DMS79 treated with DMSO at 0.1 percent for 48 hours (cell line): ENCODE data around the gene MYO18B.

Source experiments
- DNase-seq: peaks from one replicate; lab custom pipeline; 2025; lab: John Stamatoyannopoulos, UW

MYO18B gene

GRCh38 chr22:25748704-25749103, 6.7 kb downstream of the MYO18B start:
- DNase-seq, result no peak

GRCh38 chr22:25749420-25750169, 7.6 kb downstream of the MYO18B start:
- no peak for DNase-seq

GRCh38 chr22:25750569-25751173, 8.7 kb downstream of the MYO18B start:
- DNase-seq, result no peak

- DNase-seq, result no peak
Observed at GRCh38 chr22:25751174-25751581, 9.2 kb downstream of the MYO18B start.

GRCh38 chr22:25752615-25753214, 10.7 kb downstream of the MYO18B start:
- no peak for DNase-seq

GRCh38 chr22:25753252-25753651, 11.3 kb downstream of the MYO18B start:
- no peak for DNase-seq

- no peak for DNase-seq
Observed at GRCh38 chr22:25754527-25755202, 12.7 kb downstream of the MYO18B start.

GRCh38 chr22:25757686-25758085, 15.7 kb downstream of the MYO18B start:
- no peak for DNase-seq

- no peak for DNase-seq
Observed at GRCh38 chr22:25758316-25758715, 16.3 kb downstream of the MYO18B start.

- no peak for DNase-seq
Observed at GRCh38 chr22:25759825-25760231, 17.8 kb downstream of the MYO18B start.

GRCh38 chr22:25760294-25760693, 18.3 kb downstream of the MYO18B start:
- DNase-seq, result no peak

GRCh38 chr22:25760848-25761595, 19.0 kb downstream of the MYO18B start:
- no peak for DNase-seq

- no peak for DNase-seq
Observed at GRCh38 chr22:25762147-25762546, 20.2 kb downstream of the MYO18B start.

- no peak for DNase-seq
Observed at GRCh38 chr22:25763239-25763777, 21.3 kb downstream of the MYO18B start.

- no peak for DNase-seq
Observed at GRCh38 chr22:25764270-25765015, 22.5 kb downstream of the MYO18B start.

GRCh38 chr22:25765016-25765367, 23.0 kb downstream of the MYO18B start:
- DNase-seq, result no peak

GRCh38 chr22:25765801-25766200, 23.8 kb downstream of the MYO18B start:
- DNase-seq, result no peak

GRCh38 chr22:25766418-25766817, 24.4 kb downstream of the MYO18B start:
- DNase-seq, result no peak

- DNase-seq, result no peak
Observed at GRCh38 chr22:25770333-25770732, 28.3 kb downstream of the MYO18B start.

GRCh38 chr22:25772288-25772687, 30.3 kb downstream of the MYO18B start:
- DNase-seq, result no peak

GRCh38 chr22:25774575-25775026, 32.6 kb downstream of the MYO18B start:
- DNase-seq, result no peak
